K562 (cell line): Measurements from ENCODE around the gene RPL38. TPM values are rescaled to one million over a fixed set of nuclear protein-coding genes. Genes with fewer than 3 reads are reported as not detected.

Experiments used
- CHD7 ChIP-seq: fragments of 200-600 bp; sonication (generic); IDR thresholded peaks from one replicate; pipeline ENCODE4 v1.6.1; 2012; ENCODE audit warnings: mild to moderate bottlenecking, low read depth, low read length, inconsistent platforms
- GABPB1 ChIP-seq: sonication (generic); formaldehyde crosslinking; IDR thresholded peaks from 2 replicates; pipeline ENCODE4 v1.8.0; 2022; ENCODE audit warnings: mild to moderate bottlenecking, missing genetic modification reagents
- KLF6 ChIP-seq: fragments of 250-450 bp; sonication (Bioruptor Pico); IDR thresholded peaks from 2 replicates; pipeline ENCODE4 v1.4.0; 2020; ENCODE audit warnings: mild to moderate bottlenecking, moderate library complexity, borderline replicate concordance
- NR1H2 ChIP-seq: sonication (generic); formaldehyde crosslinking; IDR thresholded peaks from 2 replicates; pipeline ENCODE4 v1.4.0; 2020; ENCODE audit warnings: mild to moderate bottlenecking, missing genetic modification reagents
- NR2C2 ChIP-seq, 2 experiments: fragments of 200-800 bp in 1 of 2; sonication (Bioruptor generic) in 1 of 2; sonication (generic) in 1 of 2; formaldehyde crosslinking in 1 of 2; IDR thresholded peaks; 2 replicates each; pipeline versions ENCODE4 v1.6.1 to v1.8.0; 2016 to 2022; ENCODE audit warnings: mild to moderate bottlenecking in 1 of 2, missing compliant biosample characterization in 1 of 2, missing genetic modification characterization in 1 of 2, missing genetic modification reagents in 1 of 2
- PRPF4 ChIP-seq: fragments of 200-400 bp; formaldehyde crosslinking; IDR thresholded peaks from one replicate; pipeline ENCODE4 v1.6.1; 2017; ENCODE audit warnings: low read length, low read depth, mild to moderate bottlenecking; ENCODE audit not compliant: insufficient read depth, poor library complexity, severe bottlenecking
- SRF ChIP-seq, 2 experiments: fragments of 250-450, 450-650 bp in 1 of 2; sonication (Bioruptor Pico) in 1 of 2; sonication (generic) in 1 of 2; formaldehyde crosslinking; IDR thresholded peaks; 2 replicates each; pipeline versions ENCODE4 v1.5.0 to v1.5.1; 2020 to 2022; ENCODE audit warnings: mild to moderate bottlenecking in 1 of 2, missing genetic modification reagents in 1 of 2
- TAF1 ChIP-seq: IDR thresholded peaks from 2 replicates; pipeline ENCODE4 v1.6.1; 2011; ENCODE audit warnings: mild to moderate bottlenecking, low read length, moderate library complexity; ENCODE audit not compliant: insufficient read depth, control insufficient read depth, severe bottlenecking; ENCODE audit errors: extremely low read depth
- TAF15 ChIP-seq: fragments of 200-400 bp; formaldehyde crosslinking; IDR thresholded peaks from 2 replicates; pipeline ENCODE4 v1.6.1; 2017; ENCODE audit warnings: mild to moderate bottlenecking, low read depth, low read length, moderate library complexity
- TRIM25 ChIP-seq: fragments of 450-650 bp; IDR thresholded peaks from 2 replicates; pipeline ENCODE4 v1.7.0; 2016; ENCODE audit warnings: borderline replicate concordance
- ZNF551 ChIP-seq: fragments of 250-450 bp; sonication (Bioruptor Pico); IDR thresholded peaks from 2 replicates; pipeline ENCODE4 v1.5.0; 2021; ENCODE audit warnings: mild to moderate bottlenecking, moderate library complexity
- ZNF695 ChIP-seq: fragments of 450-650 bp; formaldehyde crosslinking; IDR thresholded peaks from 2 replicates; pipeline ENCODE4 v1.4.0; 2020; ENCODE audit warnings: mild to moderate bottlenecking, moderate library complexity
- polyA plus RNA-seq, 8 experiments: library from polyadenylated mRNA; depleted of rRNA in 4 of 8; stranded (reverse) in 5 of 8; unstranded in 3 of 8; fragments of >200 nt; fragmentation: Nextera tagmentation in 2 of 8; fragmentation: Illumina TruSeq in 1 of 8; extraction: Ambion mirVana in 2 of 8; extraction: Trizol in 1 of 8; gene quantifications; 2 replicates each; pipeline versions ENCODE4 v1.2.1 to v1.2.3, GENCODE V29; 2011 to 2014; ENCODE audit warnings: inconsistent platforms in 1 of 8, missing spikeins in 1 of 8
- total RNA-seq, 7 experiments: library from RNA; depleted of rRNA in 6 of 7; stranded (reverse); fragments of >200 nt in 6 of 7; fragmentation: Illumina TruSeq in 2 of 7; extraction: Trizol in 2 of 7; gene quantifications; 2 replicates each; pipeline versions ENCODE4 v1.2.1 to v1.2.3, GENCODE V29; 2011 to 2021; ENCODE audit warnings: low replicate concordance in 1 of 7

The RPL38 gene
- total and polyA plus RNA-seq, 9 of the 15 experiments (the other 6 are each of a cell fraction or from before 2014, with no cell fraction given) = 1,224 to 3,864 (median 1,939) TPM

- TF ChIP-seq CHD7 (no peak), GABPB1 (0 out of 2 replicates have a peak, but pooled peaks have one; percentile 1), ZNF551 (no peak), NR1H2 (CRISPR knock-in tag) (no peak), SRF (CRISPR knock-in tag; IDR thresholded peaks at IDR 0.05) (peak in 1 of 2 experiments; percentile 33; a peak in 1 of 4 replicates), TRIM25 (no peak), TAF15 (no peak), KLF6 (CRISPR knock-in tag) (no peak), NR2C2 (CRISPR knock-in tag; IDR thresholded peaks at IDR 0.05) (no peak), NR2C2 (tag; IDR thresholded peaks at IDR 0.05) (no peak), TAF1 (no peak), PRPF4 (no peak), ZNF695 (CRISPR knock-in tag) (no peak)
Observed at GRCh38 chr17:74212913-74213791, 9.7 kb downstream of the RPL38 start, which contains the start of gene TTYH2 (continued).
